Astrocyte of the hippocampus (primary cell): Measurements from ENCODE around the gene EXOSC5.
"Not testable (repeated sequence)": the region's sequence is repeated elsewhere in the genome, so short reads cannot be mapped to it uniquely, and the experiment has no call there.

Source experiments
- DNase-seq: peaks from one replicate; pipeline ENCODE4 v3.0.0; 2011; ENCODE audit warnings: low read depth, low spot score

The EXOSC5 gene

DNA sequence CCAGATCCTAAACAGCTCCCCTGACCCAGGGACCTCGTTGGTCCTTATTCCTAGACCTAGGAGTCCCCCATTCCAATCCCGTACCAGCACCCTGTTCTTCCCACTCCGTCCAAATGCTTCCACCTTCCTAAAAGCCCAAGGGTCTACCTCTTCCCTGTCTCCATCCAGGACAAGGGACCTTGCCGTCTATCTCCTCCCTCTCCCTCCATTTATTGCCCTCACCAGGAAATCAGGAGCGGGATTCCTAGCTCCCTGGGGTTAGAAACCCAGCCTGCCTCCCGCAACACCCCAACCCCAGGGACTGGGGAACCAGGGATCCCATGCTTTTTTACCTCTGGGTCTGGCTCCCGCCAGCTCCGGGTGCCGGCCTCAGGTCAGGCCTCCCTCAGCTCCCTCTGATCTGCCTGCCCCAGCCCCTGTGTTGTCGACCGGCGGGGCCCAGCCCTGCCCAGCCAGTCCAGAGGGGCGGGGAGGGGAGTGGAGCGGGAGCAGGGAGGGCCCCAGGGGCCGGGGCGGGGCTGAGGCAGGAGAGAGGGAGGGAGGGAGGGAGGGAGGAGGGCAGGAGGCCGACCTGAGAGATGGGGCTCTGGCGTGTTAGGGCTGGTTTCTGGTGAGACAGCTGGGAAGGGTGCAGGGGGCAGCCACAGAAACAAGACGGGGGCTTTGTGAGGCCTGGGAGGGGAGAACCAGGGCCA lies 29.9 kb upstream of the EXOSC5 start, which contains the start of gene B3GNT8:
Gene B3GNT8 (minus strand): TSS at position 423 of the 695 bp plus-strand sequence. CDS start 596 bp downstream, outside the sequence.
- DNase-seq, result peak; percentile 91

DNA sequence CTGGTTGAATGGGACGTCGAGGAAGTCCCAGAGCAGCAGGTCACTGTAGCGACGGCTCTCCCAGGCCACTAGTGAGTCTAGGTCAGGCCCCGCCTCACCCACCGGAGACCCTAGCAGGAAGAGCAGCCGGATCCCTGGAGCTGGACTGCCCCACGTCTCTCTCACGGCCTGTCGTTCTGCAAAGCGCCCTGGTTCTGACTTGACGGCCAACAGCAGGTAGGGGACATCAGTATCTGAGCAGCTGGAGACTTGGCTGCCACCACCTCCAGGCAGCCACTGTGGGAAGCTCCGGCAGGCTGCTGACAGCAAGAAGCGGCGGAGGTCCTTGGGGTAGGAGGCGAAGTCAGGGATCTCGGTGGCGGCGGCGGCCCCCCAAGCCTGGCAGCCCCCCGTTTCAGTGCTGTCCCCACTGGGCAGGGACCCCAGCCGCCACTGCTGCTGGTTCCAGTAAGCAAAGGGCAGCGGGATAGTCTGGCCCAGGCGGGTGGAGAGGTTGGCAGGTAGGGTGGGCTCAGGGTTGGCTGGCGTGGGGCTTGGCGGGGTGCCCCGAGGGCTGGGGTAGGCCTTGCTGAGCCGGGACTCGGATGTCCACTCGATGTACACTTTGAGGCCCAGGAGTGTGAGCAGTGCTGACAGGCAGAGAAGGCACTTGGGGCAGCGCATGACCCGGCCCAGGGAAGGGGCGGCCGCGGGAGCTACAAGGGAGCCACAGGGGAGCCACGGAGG lies 29.1 kb upstream of the EXOSC5 start:
- no peak for DNase-seq

DNA sequence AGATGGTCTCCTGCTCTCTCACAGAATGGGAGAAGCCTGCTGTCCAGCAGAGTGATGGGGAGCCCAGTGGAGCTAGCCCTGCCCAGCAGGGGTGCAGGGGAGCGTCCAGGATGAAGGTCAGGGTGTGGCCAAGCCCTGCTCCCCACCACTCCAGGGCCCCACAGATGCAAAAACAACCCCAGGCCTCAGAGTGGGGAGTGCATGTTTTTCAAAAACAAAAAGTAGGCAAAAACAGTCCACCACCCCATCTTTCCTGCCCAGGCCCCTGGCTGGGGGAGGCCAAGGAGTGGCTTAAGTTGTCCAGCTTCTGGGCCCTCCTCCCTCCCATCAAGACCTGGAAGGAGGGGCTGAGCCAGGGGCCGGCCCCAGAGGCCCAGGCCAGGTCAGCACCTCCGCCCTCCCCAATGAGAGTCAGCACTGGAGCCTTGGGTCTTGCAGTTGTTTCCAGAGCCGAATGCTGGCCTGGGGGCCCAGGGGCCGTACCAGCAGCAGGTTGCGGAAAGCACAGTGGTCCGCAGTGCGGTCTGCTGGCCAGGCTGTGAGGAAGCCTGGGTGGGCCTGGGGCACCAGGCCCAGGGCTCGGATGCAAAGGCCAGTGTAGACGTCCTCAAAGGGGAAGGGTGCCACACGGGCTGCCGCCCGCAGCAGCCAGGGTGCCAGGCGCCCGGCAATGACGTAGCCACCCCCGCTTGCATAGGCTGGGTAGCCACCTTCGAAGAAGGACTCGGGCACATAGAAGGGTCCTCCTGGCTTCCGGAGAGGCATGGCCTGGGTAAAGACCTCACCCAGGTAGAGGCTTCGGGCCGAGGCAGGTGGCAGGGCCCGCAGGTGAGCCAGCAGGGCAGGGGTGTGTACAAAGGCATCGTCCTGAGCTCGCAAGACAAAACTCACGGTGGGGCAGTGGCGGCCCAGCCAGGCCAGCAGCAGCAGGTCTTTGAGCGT lies 28.3 kb upstream of the EXOSC5 start:
- no peak for DNase-seq

DNA sequence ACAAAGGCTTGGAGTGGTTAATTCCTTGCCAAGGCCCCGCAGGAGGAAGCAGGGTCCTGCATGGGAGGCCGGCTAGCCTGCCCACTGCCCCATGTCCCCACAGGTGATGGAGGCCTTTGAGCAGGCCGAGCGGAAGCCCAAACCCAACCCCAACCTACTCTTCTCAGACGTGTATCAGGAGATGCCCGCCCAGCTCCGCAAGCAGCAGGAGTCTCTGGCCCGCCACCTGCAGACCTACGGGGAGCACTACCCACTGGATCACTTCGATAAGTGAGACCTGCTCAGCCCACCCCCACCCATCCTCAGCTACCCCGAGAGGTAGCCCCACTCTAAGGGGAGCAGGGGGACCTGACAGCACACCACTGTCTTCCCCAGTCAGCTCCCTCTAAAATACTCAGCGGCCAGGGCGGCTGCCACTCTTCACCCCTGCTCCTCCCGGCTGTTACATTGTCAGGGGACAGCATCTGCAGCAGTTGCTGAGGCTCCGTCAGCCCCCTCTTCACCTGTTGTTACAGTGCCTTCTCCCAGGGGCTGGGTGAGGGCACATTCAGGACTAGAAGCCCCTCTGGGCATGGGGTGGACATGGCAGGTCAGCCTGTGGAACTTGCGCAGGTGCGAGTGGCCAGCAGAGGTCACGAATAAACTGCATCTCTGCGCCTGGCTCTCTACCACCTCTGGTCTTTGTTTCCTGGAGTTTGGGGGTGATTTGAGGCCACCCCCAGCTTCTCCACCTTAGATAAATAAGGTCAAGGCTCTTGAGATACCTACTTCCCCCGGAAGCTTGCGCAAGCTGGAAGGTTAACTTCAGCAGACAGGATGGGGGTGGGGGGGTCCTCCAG lies 27.4 kb upstream of the EXOSC5 start:
- DNase-seq, result no peak

DNA sequence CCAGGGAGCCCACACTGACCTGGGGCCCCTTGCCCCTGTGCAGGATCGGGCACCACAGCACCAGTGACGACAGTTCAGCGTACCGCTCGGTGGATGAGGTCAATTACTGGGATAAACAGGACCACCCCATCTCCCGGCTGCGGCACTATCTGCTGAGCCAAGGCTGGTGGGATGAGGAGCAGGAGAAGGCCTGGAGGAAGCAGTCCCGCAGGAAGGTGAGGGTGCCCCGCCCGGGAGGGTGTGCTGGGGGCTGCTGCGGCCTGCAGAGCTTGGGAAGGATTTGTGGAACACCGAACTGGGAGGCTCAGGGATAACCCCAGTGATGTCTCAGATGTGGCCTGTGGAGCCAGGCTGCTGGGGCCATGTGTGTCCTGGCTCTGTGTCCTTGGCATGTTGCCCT lies 25.8 kb upstream of the EXOSC5 start:
- no peak for DNase-seq

DNA sequence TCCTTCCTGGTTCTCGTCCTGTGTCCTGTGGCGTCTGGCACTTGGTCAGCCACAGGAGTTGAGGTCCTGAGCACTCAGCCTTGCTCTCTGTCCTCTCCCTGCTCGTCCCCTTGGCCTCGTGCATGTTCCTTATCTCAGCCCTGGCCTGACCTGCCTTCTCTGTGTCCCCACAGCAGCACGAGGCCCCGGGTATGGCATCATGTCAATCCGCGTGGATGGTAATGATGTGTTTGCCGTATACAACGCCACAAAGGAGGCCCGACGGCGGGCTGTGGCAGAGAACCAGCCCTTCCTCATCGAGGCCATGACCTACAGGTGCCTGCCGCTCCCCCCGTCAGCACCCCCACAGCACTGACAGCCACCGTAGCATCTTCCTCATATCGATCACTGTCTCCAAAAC lies 25.3 kb upstream of the EXOSC5 start:
- no peak for DNase-seq

DNA sequence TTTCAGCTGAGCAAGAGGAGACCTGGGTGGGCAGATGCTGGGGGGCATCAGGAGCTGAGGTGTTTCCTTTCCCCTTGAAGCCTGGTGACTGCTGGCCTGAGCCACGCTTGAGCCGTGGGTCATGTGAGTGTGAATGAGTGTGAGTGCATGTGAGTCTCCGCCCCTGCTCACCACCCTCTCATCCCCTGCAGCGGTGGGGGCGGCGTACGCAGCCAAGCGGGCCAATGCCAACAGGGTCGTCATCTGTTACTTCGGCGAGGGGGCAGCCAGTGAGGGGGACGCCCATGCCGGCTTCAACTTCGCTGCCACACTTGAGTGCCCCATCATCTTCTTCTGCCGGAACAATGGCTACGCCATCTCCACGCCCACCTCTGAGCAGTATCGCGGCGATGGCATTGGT lies 24.8 kb upstream of the EXOSC5 start:
- no peak for DNase-seq

DNA sequence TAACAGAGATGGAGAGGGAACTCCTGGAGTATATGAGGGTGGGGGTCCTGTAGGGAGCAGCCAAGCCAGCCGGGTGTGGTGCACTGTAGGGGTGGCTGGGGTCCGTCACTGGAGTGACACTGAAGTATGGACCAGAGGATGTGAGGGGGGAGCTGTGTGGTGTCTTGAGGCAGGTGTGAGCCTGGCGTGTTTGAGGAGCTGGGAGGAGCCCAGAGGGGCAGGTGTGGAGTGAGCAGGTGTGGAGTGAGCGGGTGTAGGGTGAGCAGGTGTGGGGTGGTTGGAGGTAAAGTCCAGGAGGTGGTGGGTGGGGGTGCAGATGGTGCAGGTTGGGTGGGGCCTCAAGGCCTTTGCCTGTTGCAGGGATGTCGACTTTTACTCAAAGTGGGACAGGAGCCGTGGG lies 24.2 kb upstream of the EXOSC5 start:
- DNase-seq, result no peak

DNA sequence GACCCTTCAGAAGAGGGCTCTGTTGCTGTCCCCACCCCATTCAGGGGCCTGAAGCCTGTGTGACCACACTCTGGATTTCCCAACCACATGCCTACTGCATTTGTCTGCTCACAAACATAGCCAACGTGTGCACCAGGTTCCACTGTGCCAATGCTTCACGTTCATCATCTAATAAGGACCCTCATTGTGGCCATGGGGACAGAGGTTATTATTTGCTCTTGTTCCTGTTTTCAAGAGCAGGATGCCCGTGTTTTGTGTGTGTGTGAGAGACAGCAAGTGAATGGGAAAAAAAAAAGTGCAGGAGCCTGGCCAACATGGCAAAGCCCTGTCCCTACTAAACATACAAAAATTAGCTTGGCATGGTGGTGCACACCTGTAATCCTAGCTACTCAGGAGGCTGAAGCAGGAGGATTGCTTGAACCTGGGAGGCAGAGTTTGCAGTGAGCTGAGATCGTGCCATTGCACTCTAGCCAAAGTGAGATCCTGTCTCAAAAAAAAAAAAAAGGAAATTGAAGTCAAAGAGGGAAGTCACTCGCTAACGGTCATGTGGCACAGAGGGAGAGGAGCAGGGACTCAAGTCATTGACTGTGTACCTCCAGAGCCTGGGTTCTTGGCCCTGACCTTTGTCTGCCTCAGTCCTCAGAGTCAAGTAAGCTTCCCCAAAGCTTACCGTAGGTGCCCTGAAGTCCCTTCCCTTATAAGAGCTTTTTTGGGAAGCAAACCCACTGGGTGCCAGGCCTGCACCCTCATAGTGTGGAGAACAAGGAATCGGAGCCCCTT lies 23.1 kb upstream of the EXOSC5 start:
- no peak for DNase-seq

DNA sequence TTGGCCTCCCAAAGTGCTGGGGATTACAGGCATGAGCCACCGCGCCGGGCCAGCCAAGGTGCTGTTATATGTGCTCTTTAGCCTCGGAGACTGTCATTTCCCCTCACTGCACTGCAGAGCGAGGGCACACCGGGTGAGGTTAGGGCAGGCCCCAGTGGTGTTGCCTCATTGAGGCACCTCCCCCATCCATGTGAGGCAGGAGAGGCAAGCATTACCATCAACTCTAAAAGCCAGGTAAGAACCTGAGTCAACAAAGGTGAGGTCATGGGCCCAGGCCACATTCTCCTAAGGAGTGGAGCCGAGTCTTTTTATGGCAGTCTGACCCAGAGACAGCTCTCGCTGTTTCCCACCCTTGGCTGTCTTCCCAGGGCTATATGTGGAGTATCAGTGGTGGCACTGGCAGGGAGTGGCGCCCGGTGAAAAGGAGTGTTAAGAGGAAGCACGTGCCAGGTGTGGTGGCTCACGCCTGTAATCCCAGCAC lies 19.1 kb upstream of the EXOSC5 start:
- no peak for DNase-seq

DNA sequence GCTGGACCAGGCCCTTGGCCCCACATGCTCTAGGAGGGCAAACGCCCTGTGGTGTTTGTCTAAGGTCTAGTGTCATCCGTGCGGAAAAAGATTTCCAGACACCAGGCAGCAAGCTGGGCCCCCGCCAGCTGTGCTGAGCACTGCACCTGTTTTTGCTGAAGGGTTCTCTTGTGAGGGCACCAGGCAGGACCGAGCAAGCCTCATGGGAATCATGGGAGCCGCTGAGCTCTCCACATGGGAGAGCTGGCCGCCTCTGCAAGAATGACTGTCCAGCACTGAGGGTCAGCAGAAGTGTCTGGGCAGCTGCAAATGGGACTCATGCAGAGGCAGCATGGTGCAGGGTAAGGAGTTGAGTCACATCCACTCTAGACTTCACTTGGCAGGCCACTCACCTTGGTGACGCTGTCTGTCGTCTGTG lies 18.0 kb upstream of the EXOSC5 start:
- DNase-seq, result no peak

DNA sequence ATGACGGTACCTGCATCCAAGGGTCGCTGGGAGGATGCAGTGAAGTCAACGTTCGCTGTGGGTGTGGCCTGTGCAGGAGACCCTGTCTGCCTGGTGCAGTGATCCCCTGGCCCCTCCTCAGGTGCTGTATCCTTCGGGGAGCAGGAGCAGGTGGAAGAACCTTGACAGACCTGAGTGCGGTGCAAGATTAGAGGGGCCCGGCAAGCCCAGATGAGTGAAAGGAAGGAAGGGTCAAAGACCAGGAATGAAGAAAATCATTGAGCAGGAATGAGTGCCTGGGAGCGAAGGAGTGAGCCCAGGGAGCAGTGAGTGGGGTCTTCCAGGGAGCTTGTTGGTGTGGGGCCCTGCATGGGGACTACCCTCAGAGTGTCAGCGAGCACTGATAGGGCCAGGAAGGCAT lies 17.3 kb upstream of the EXOSC5 start:
- no peak for DNase-seq

DNA sequence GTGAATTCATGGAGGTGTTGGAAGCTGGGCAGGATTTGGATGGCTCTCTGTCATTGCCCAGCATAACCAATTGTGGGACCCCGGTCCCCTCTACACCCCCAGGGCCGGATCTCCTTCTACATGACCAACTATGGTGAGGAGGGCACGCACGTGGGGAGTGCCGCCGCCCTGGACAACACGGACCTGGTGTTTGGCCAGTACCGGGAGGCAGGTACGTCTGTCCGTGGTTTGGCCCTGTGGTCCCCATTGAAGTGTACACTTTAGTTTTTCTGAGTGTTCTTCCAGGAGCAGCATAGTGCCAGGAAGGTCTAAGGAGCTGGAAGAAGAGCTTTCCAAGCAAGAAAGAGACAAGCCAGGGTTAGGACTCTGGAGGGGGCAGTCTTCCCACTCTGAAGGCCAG lies 16.8 kb upstream of the EXOSC5 start:
- DNase-seq, result no peak

DNA sequence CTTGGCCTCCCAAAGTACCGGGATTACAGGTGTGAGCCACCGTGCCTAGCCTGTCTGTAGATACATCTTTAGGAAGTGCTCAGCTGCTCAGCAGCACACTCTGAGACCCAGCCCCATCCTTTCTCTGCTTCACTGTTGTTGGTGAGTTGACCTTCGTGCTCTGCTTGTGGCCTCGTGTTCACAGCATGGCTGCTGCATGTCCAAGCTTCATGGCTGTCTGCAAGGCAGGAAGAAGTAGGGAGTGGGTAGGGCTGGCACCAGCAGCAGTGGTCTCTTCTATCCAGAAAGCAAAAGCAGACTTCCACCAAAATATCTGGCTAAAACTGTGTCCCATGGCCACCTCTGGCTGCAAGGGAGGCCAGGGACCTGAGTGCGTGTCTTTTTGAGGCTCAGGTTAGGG lies 15.8 kb upstream of the EXOSC5 start:
- no peak for DNase-seq

DNA sequence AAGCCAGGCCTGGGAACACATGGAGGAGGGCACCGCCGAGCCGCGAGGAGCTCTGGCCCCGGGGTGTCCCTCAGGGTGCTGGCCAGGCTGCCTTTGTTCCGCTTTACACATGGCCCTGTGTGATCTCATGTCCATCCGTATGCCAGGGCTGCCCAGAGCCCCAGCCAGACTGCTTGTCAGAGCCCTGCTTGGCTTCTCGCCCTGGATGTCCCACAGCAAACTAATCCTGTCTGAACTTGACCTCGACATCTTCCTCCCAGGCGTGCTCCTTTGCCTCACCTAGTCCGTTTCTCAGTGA lies 14.8 kb upstream of the EXOSC5 start:
- peak; percentile 44 for DNase-seq

DNA sequence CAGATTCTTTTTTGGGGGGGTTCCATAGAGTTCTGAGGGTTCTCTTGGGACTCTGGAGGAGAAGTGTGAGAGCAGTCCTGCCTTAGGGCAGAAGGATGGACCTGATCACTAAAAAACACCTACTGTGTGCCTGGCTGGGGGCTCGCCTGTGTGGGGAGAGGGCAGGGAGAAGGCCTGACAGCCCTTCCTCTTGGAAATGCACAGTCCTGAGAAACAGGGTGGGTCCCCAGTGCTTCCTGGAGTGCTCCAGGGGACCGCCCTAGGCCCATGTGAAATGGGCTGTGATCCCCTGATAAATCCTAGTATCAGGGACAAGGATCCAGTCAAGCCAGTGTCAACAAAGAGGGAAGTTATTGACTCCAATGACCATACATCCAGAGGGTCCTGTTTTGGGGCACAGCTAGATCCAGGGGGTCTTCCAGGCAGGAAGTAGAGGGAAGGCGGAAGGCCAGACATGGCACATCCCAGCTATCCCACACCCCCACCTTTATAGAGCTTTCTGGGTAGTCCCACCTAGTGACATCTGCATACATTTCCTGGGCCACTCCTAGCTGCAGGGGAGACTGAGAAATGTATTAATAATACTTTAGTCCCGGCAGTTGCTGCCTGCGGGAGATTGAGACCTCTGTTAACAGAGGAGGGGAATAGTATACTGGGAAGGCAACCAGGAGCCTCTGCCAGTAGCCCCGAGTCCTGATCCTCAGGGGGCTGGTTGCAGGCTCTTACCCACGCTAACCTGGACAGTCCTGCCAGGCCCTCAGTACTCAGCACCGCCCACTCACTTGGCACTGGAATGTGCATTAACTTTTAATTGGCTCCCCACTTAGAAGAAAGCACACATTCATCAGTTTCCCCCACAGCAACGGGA lies 14.2 kb upstream of the EXOSC5 start:
- no peak for DNase-seq

DNA sequence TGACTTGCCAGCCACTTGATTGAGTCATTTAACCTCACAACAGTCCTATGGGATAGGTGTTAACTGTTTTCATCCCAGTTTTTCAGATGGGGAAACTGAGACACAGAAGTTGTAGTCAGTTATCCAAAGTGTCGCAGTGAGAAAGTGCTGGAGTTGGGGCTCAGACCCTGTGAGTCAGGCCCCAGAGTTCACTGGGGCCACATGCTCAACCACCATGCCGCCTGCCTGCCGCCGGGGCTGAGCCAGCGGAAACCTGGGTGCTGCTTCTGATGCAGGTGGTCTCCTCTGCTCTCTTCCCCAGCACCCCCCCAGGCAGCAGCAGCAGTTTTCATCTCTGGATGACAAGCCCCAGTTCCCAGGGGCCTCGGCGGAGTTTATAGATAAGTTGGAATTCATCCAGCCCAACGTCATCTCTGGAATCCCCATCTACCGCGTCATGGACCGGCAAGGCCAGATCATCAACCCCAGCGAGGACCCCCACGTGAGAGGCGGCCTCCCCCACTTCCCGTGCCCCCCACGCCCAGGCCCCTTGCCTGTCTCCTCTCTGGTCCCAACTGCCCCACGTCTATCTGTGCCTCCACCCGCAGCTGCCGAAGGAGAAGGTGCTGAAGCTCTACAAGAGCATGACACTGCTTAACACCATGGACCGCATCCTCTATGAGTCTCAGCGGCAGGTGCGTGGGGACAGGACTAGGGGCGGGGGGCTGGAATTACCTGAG lies 13.3 kb upstream of the EXOSC5 start:
- no peak for DNase-seq

DNA sequence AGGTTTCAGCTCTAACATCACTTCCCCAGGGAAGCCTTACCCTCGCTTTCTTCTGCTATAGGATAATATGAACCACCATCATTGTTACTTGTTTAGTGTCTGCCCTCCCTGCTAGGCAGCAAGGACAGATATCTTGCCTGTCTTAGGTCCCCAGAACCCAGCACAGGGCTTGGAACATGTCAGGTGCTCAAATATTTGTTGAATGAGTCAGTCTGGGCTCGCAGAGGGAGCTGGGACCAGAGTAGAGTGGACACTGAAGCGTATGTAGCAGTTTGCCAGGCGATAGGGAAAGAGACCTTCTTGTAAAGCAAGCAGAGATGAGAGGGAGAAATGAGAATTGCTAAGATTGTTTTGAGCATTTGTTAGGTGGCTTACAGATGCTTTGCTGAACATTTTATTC lies 12.1 kb upstream of the EXOSC5 start:
- peak; percentile 84 for DNase-seq

DNA sequence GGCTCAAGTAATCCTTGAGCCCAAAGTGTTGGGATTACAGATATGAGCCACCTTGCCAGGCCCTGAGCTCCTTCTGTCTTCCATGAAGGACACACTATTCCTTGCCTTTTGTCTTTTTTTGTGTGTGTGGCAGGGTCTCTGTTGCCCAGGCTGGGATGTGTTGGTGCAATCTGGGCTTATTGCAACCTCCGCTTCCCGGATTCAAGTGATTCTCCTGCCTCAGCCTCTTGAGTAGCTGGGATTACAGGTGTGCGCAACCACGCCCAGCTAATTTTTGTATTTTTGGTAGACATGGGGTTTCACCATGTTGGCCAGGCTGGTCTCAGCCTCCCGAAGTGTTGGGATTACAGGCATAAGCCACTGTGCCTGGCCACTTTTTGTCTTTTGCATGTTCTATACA lies 11.7 kb upstream of the EXOSC5 start:
- not testable (repeated sequence) for DNase-seq
